Measurements from ENCODE around the gene AK8. TPM values are rescaled to one million over a fixed set of nuclear protein-coding genes. Genes with fewer than 3 reads are reported as not detected.

Gene AK8
- total RNA-seq, 3 donors from 2014 or later (not counting 1 experiment from before 2014, with no cell fraction given) = 0.14 to 0.21 (median 0.18) TPM

DNA sequence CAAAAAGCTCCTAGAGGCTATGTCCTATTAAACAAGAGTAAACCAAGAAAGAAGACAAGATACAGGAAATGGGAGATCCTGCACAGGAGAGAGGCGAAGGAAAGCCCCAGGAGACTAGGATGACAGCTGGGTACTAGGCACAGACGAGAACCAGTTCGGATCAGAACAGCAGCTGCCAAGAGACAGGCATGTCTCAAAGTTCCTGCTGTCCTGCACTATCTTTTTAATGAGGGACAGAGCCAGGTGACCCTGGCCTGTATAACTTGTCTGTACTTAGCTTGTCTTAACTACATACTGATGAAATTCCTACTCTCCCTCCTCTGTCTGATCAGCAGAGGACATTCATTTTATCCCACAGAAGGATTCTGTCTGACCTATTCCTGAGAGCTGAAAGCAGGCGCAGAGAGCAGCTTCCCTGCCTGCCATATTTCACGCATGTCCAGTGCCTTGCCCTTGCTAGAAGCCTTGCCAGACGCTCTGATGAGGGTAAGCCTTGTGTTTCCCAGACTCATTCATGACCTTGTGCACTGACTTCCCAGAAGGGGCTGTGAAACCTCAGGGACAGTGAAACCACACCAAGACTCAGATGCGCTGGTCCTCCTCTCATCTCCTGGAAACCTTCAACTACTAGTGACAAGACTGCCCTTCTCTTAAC, 41.7 kb upstream of the AK8 start:
- TF ChIP-seq, protein P1, sequence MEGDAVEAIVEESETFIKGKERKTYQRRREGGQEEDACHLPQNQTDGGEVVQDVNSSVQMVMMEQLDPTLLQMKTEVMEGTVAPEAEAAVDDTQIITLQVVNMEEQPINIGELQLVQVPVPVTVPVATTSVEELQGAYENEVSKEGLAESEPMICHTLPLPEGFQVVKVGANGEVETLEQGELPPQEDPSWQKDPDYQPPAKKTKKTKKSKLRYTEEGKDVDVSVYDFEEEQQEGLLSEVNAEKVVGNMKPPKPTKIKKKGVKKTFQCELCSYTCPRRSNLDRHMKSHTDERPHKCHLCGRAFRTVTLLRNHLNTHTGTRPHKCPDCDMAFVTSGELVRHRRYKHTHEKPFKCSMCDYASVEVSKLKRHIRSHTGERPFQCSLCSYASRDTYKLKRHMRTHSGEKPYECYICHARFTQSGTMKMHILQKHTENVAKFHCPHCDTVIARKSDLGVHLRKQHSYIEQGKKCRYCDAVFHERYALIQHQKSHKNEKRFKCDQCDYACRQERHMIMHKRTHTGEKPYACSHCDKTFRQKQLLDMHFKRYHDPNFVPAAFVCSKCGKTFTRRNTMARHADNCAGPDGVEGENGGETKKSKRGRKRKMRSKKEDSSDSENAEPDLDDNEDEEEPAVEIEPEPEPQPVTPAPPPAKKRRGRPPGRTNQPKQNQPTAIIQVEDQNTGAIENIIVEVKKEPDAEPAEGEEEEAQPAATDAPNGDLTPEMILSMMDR (IDR thresholded peaks at IDR 0.05) = no peak
- peaks cover 46% of the 10 kb centered on the region for H3K36me3 Mint-ChIP-seq

DNA sequence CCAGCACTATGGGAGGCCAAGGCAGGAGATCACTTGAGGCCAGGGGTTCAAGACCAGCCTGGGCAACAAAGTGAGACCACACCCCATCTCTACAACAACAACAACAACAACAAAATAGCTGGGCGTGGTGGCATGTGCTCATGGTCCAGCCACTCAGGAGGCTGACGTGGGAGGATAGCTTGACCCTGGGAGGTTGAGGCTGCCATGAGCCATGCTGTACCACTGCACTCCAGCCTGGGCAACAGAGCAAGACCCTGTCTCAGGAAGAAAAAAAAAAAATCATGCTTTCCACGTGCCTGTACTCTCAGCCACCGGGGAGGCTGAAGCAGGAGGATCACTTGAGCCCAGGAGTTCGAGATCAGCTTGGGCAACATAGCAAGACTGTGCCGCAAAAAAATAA, 36.8 kb upstream of the AK8 start:
- no peak overlapping the region for H3K27ac ChIP-seq (ENCODE audit: low read length)
- no peak for ATAC-seq
- 94% methylated on average over 6 of the region's 6 CpGs for WGBS (ENCODE audit: insufficient coverage)

More for the DNA sequence above, 41.7 kb upstream of the AK8 start:
- Histone ChIP-seq H3K4me3 (ENCODE audit: low read length) (no peak overlapping the region), H3K27ac (ENCODE audit: low read length) (no peak overlapping the region), H3K36me3 (ENCODE audit: control insufficient read depth, insufficient read depth, low read length) (peaks cover 69% of the 10 kb centered on the region), H3K27me3 (ENCODE audit: control insufficient read depth, insufficient read depth, low read length) (no peaks in the 10 kb centered on the region), H3K4me1 (ENCODE audit: control insufficient read depth, insufficient read depth, low read length) (no peaks in the 10 kb centered on the region), H3K9me3 (ENCODE audit: control insufficient read depth, insufficient read depth, low read length) (no peaks in the 10 kb centered on the region)
- ATAC-seq (no peak), DNase-seq (no peak)
- Mint-ChIP-seq H3K27ac (no peak overlapping the region), H3K27me3 (ENCODE audit: low read depth in 2 of 2) (no peaks in the 10 kb centered on the region), H3K9me3 (no peaks in the 10 kb centered on the region), H3K4me1 (peaks cover 0 to 7% of the 10 kb centered on the region in 2 donors), H3K4me3 (no peak overlapping the region)
- WGBS (ENCODE audit: insufficient coverage) = 96% methylated on average over 7 of the region's 7 CpGs
- intact Hi-C loops (cut with micrococcal nuclease) = no loop called here

DNA sequence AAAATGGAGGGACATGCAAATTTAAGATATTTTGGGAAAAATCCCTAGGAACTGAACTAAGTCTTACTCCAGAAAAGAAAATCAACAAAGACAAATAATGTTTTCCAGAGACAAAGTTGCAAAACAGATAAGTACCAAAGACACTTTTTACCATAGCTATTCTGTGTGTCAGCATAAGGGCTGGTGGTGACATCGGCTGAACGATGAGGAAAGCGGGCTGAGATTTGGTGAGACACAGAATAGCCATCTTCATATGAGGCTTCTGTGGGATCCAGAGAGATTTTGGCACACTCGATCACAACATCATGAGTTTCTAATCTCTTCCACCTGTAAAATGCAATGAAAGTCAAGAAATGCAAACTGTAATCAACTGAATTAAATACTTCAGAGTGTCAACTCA, 34.0 kb upstream of the AK8 start:
- intact Hi-C loops (cut with micrococcal nuclease) = no loop called here
- H3K27me3 Mint-ChIP-seq (ENCODE audit: low read depth in 2 of 2) = no peaks in the 10 kb centered on the region
- Histone ChIP-seq H3K27me3 (ENCODE audit: control insufficient read depth, insufficient read depth, low read length) (no peaks in the 10 kb centered on the region), H3K36me3 (ENCODE audit: control insufficient read depth, insufficient read depth, low read length) (peaks cover 35% of the 10 kb centered on the region), H3K27ac (ENCODE audit: low read length) (no peak overlapping the region), H3K9me3 (ENCODE audit: control insufficient read depth, insufficient read depth, low read length) (no peaks in the 10 kb centered on the region), H3K4me1 (ENCODE audit: control insufficient read depth, insufficient read depth, low read length) (peaks cover 14% of the 10 kb centered on the region), H3K4me3 (ENCODE audit: low read length) (no peak overlapping the region)
- TF ChIP-seq, protein P1 (IDR thresholded peaks at IDR 0.05) = no peak
- H3K4me1 Mint-ChIP-seq = peaks cover 7 to 10% of the 10 kb centered on the region in 2 donors
- no peaks in the 10 kb centered on the region for H3K9me3 Mint-ChIP-seq
- H3K4me3 Mint-ChIP-seq = no peak overlapping the region
- DNase-seq = no peak
- H3K27ac Mint-ChIP-seq = no peak overlapping the region
- ATAC-seq = no peak
- peaks cover 26% of the 10 kb centered on the region for H3K36me3 Mint-ChIP-seq
- 97% methylated on average over 4 of the region's 4 CpGs for WGBS (ENCODE audit: insufficient coverage)

More for the DNA sequence above, 36.8 kb upstream of the AK8 start:
- no peak overlapping the region for H3K4me3 ChIP-seq (ENCODE audit: low read length)
- H3K9me3 ChIP-seq (ENCODE audit: control insufficient read depth, insufficient read depth, low read length) = no peaks in the 10 kb centered on the region
- Mint-ChIP-seq H3K27me3 (ENCODE audit: low read depth in 2 of 2) (no peaks in the 10 kb centered on the region), H3K4me1 (no peaks in the 10 kb centered on the region), H3K4me3 (no peak overlapping the region), H3K36me3 (peaks cover 40% of the 10 kb centered on the region), H3K27ac (no peak overlapping the region), H3K9me3 (no peaks in the 10 kb centered on the region)
- TF ChIP-seq, protein P1 (IDR thresholded peaks at IDR 0.05) = no peak
- no peaks in the 10 kb centered on the region for H3K27me3 ChIP-seq (ENCODE audit: control insufficient read depth, insufficient read depth, low read length)
- intact Hi-C loops (cut with micrococcal nuclease) = no loop called here
- no peak for DNase-seq
- peaks cover 54% of the 10 kb centered on the region for H3K36me3 ChIP-seq (ENCODE audit: control insufficient read depth, insufficient read depth, low read length)
- no peaks in the 10 kb centered on the region for H3K4me1 ChIP-seq (ENCODE audit: control insufficient read depth, insufficient read depth, low read length)

- Mint-ChIP-seq H3K27ac (no peak overlapping the region), H3K36me3 (peaks cover 20% of the 10 kb centered on the region), H3K9me3 (no peaks in the 10 kb centered on the region), H3K4me1 (peaks cover 7 to 10% of the 10 kb centered on the region in 2 donors), H3K27me3 (ENCODE audit: low read depth in 2 of 2) (no peaks in the 10 kb centered on the region), H3K4me3 (no peak overlapping the region)
- Histone ChIP-seq H3K9me3 (ENCODE audit: control insufficient read depth, insufficient read depth, low read length) (no peaks in the 10 kb centered on the region), H3K4me3 (ENCODE audit: low read length) (no peak overlapping the region), H3K27me3 (ENCODE audit: control insufficient read depth, insufficient read depth, low read length) (no peaks in the 10 kb centered on the region), H3K4me1 (ENCODE audit: control insufficient read depth, insufficient read depth, low read length) (peaks cover 14% of the 10 kb centered on the region), H3K27ac (ENCODE audit: low read length) (no peak overlapping the region), H3K36me3 (ENCODE audit: control insufficient read depth, insufficient read depth, low read length) (peaks cover 32% of the 10 kb centered on the region)
- intact Hi-C loops (cut with micrococcal nuclease) = no loop called here
- no peak for ATAC-seq
- no peak for DNase-seq
- 92% methylated on average over 5 of the region's 6 CpGs for WGBS (ENCODE audit: insufficient coverage)
- TF ChIP-seq, protein P1 (IDR thresholded peaks at IDR 0.05) = no peak
Measured at GRCh38 chr9:132910376-132910775, 32.3 kb upstream of the AK8 start.

Measured in natural killer cell (primary cell).